WTC11 (cell line): Measurements from ENCODE around the gene SURF2. TPM values are rescaled to one million over a fixed set of nuclear protein-coding genes. Genes with fewer than 3 reads are reported as not detected.

Source experiments
- ATAC-seq: fragments of 200-7000 bp; cut with Tn5 transposase; 2 replicates; pipeline ENCODE4 v1.10.0; 2021; ENCODE audit warnings: mild to moderate bottlenecking, moderate library complexity
- CTCF ChIA-PET: fragments of 300-600 bp; sonication (Branson Sonifier 250); formaldehyde crosslinking; loops from one replicate; lab custom pipeline; 2021; ENCODE audit warnings: antibody characterized with exemption; lab: Charles Lee
- POLR2A ChIA-PET: fragments of 350-600 bp; sonication (Branson Sonifier 250); formaldehyde crosslinking; loops from one replicate; lab custom pipeline; 2021; ENCODE audit warnings: antibody characterized with exemption; lab: Charles Lee
- DNase-seq: peaks from one replicate; pipeline ENCODE4 v3.0.0; 2021; ENCODE audit warnings: low spot score
- H3K27ac Mint-ChIP-seq: 2 replicates; pipeline ENCODE4 v1.8.0; 2021; ENCODE audit warnings: mixed read lengths
- H3K27me3 Mint-ChIP-seq: 2 replicates; pipeline ENCODE4 v1.8.0; 2021; ENCODE audit warnings: low read depth, mild to moderate bottlenecking, moderate library complexity, mixed read lengths
- H3K36me3 Mint-ChIP-seq: 2 replicates; pipeline ENCODE4 v1.8.0; 2021; ENCODE audit warnings: mixed read lengths
- H3K4me1 Mint-ChIP-seq: 2 replicates; pipeline ENCODE4 v1.8.0; 2022; ENCODE audit warnings: mixed read lengths
- H3K4me3 Mint-ChIP-seq: 2 replicates; pipeline ENCODE4 v1.8.0; 2021; ENCODE audit warnings: mild to moderate bottlenecking, moderate library complexity, mixed read lengths
- H3K9me3 Mint-ChIP-seq: 2 replicates; pipeline ENCODE4 v1.8.0; 2021; ENCODE audit warnings: mixed read lengths
- CBFB ChIP-seq: sonication (generic); formaldehyde crosslinking; IDR thresholded peaks from 2 replicates; pipeline ENCODE4 v1.8.1; 2022; ENCODE audit warnings: mild to moderate bottlenecking, low read depth, missing genetic modification reagents
- ELF4 ChIP-seq: sonication (generic); formaldehyde crosslinking; IDR thresholded peaks from 2 replicates; pipeline ENCODE4 v1.8.1; 2022; ENCODE audit warnings: low read depth, mild to moderate bottlenecking, moderate library complexity, missing genetic modification reagents
- FOXK1 ChIP-seq: sonication (generic); formaldehyde crosslinking; IDR thresholded peaks from 2 replicates; pipeline ENCODE4 v1.8.0; 2022; ENCODE audit warnings: mild to moderate bottlenecking, moderate library complexity, missing genetic modification reagents
- GABPB1 ChIP-seq: sonication (generic); formaldehyde crosslinking; IDR thresholded peaks from 2 replicates; pipeline ENCODE4 v1.8.1; 2023; ENCODE audit warnings: mild to moderate bottlenecking, missing genetic modification reagents
- GRHL2 ChIP-seq: fragments of 250-450 bp; sonication (Bioruptor Pico); IDR thresholded peaks from 2 replicates; pipeline ENCODE4 v1.8.0; 2022; ENCODE audit warnings: mild to moderate bottlenecking, moderate library complexity; ENCODE audit not compliant: insufficient replicate concordance, severe bottlenecking
- GTF2I ChIP-seq: fragments of 250-450 bp; sonication (Bioruptor Pico); conservative IDR thresholded peaks from 2 replicates; pipeline ENCODE4 v1.4.0; 2021; ENCODE audit warnings: mild to moderate bottlenecking
- HMGA2 ChIP-seq: fragments of 250-450 bp; sonication (Bioruptor Pico); IDR thresholded peaks from 2 replicates; pipeline ENCODE4 v1.4.0; 2021; ENCODE audit warnings: mild to moderate bottlenecking, moderate library complexity
- JUN ChIP-seq: sonication (generic); formaldehyde crosslinking; IDR thresholded peaks from 2 replicates; pipeline ENCODE4 v1.8.0; 2023; ENCODE audit warnings: mild to moderate bottlenecking, missing genetic modification reagents
- MXD4 ChIP-seq: fragments of 250-450 bp; sonication (Bioruptor Pico); IDR thresholded peaks from 2 replicates; pipeline ENCODE4 v1.8.0; 2021; ENCODE audit warnings: mild to moderate bottlenecking, moderate library complexity, borderline replicate concordance
- MYBL2 ChIP-seq: sonication (generic); formaldehyde crosslinking; IDR thresholded peaks from 2 replicates; pipeline ENCODE4 v1.8.1; 2023; ENCODE audit warnings: mild to moderate bottlenecking, moderate library complexity, missing genetic modification reagents
- OVOL2 ChIP-seq: fragments of 250-450 bp; sonication (Bioruptor Pico); IDR thresholded peaks from 2 replicates; pipeline ENCODE4 v1.9.0; 2021; ENCODE audit warnings: mild to moderate bottlenecking, borderline replicate concordance
- PRRX2 ChIP-seq: fragments of 250-450 bp; sonication (Bioruptor Pico); IDR thresholded peaks from 2 replicates; pipeline ENCODE4 v1.8.0; 2021; ENCODE audit warnings: mild to moderate bottlenecking
- SP1 ChIP-seq: sonication (generic); formaldehyde crosslinking; conservative IDR thresholded peaks from 2 replicates; pipeline ENCODE4 v1.8.1; 2022; ENCODE audit warnings: missing genetic modification reagents
- TEAD1 ChIP-seq: sonication (generic); formaldehyde crosslinking; IDR thresholded peaks from 2 replicates; pipeline ENCODE4 v1.8.0; 2022; ENCODE audit warnings: mild to moderate bottlenecking, missing genetic modification reagents
- ZBTB21 ChIP-seq: sonication (generic); formaldehyde crosslinking; IDR thresholded peaks from 2 replicates; pipeline ENCODE4 v1.8.1; 2023; ENCODE audit warnings: mild to moderate bottlenecking, missing genetic modification reagents, borderline replicate concordance
- ZNF121 ChIP-seq: sonication (generic); formaldehyde crosslinking; IDR thresholded peaks from 2 replicates; pipeline ENCODE4 v1.8.0; 2023; ENCODE audit warnings: missing genetic modification reagents
- ZNF416 ChIP-seq: fragments of 250-450 bp; sonication (Bioruptor Pico); IDR thresholded peaks from 2 replicates; pipeline ENCODE4 v1.9.0; 2021; ENCODE audit warnings: mild to moderate bottlenecking, inconsistent platforms
- total RNA-seq: library from RNA; stranded (reverse); gene quantifications from 3 replicates; pipeline ENCODE4 v1.2.3, GENCODE V29; 2021
- TF ChIP-seq, protein P1 (sequence below): sonication (generic); formaldehyde crosslinking; conservative IDR thresholded peaks from 2 replicates; pipeline ENCODE4 v1.8.1; 2023; ENCODE audit warnings: mild to moderate bottlenecking, low read depth, missing genetic modification reagents, moderate library complexity
- TF ChIP-seq, protein P2 (sequence below): sonication (generic); formaldehyde crosslinking; IDR thresholded peaks from 2 replicates; pipeline ENCODE4 v1.8.0; 2023; ENCODE audit warnings: missing genetic modification reagents, mild to moderate bottlenecking, borderline replicate concordance
- TF ChIP-seq, protein P3 (sequence below): sonication (generic); formaldehyde crosslinking; IDR thresholded peaks from 2 replicates; pipeline ENCODE4 v1.8.1; 2023; ENCODE audit warnings: mild to moderate bottlenecking, missing genetic modification reagents
- TF ChIP-seq, protein P4 (sequence below): sonication (generic); formaldehyde crosslinking; IDR thresholded peaks from 2 replicates; pipeline ENCODE4 v1.8.1; 2022; ENCODE audit warnings: missing genetic modification reagents, borderline replicate concordance
- TF ChIP-seq, protein P5 (sequence below): sonication (generic); formaldehyde crosslinking; IDR thresholded peaks from 2 replicates; pipeline ENCODE4 v1.8.1; 2023; ENCODE audit warnings: mild to moderate bottlenecking, missing genetic modification reagents
- TF ChIP-seq, protein P6 (sequence below): sonication (generic); formaldehyde crosslinking; IDR thresholded peaks from 2 replicates; pipeline ENCODE4 v1.8.0; 2023; ENCODE audit warnings: mild to moderate bottlenecking, missing genetic modification reagents

SURF2 gene
- total RNA-seq, 1 experiment from 2014 or later = 33.3 TPM

DNA sequence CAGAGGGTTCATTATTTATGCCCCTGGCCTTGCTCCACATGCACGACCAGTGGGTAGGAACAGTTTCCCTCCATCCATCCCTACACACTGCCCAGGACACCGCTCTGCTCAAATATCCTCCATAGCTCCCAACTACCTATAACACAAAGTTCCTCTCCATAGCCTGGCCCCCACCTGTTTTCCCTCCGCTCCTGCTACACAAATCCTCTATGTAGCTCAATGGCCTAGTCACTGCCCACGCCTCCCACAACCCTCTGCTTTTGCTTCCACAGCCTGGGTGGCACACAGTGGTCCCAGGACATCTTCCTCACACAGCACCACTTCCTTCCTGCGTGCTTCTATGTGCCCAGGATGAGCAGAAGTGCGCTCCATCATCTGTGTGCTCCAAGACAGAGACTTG lies 41.0 kb downstream of the SURF2 start (continued):
- TF ChIP-seq, protein P1, sequence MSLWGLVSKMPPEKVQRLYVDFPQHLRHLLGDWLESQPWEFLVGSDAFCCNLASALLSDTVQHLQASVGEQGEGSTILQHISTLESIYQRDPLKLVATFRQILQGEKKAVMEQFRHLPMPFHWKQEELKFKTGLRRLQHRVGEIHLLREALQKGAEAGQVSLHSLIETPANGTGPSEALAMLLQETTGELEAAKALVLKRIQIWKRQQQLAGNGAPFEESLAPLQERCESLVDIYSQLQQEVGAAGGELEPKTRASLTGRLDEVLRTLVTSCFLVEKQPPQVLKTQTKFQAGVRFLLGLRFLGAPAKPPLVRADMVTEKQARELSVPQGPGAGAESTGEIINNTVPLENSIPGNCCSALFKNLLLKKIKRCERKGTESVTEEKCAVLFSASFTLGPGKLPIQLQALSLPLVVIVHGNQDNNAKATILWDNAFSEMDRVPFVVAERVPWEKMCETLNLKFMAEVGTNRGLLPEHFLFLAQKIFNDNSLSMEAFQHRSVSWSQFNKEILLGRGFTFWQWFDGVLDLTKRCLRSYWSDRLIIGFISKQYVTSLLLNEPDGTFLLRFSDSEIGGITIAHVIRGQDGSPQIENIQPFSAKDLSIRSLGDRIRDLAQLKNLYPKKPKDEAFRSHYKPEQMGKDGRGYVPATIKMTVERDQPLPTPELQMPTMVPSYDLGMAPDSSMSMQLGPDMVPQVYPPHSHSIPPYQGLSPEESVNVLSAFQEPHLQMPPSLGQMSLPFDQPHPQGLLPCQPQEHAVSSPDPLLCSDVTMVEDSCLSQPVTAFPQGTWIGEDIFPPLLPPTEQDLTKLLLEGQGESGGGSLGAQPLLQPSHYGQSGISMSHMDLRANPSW (CRISPR knock-in tag) = no peak
- no peak for TF ChIP-seq PRRX2 (CRISPR knock-in tag)
- no peak for TF ChIP-seq GTF2I (CRISPR knock-in tag)
- TF ChIP-seq FOXK1 (CRISPR knock-in tag) = no peak
- no peak for TF ChIP-seq ZNF121 (CRISPR knock-in tag)
- TF ChIP-seq GRHL2 (CRISPR knock-in tag) = no peak

DNA sequence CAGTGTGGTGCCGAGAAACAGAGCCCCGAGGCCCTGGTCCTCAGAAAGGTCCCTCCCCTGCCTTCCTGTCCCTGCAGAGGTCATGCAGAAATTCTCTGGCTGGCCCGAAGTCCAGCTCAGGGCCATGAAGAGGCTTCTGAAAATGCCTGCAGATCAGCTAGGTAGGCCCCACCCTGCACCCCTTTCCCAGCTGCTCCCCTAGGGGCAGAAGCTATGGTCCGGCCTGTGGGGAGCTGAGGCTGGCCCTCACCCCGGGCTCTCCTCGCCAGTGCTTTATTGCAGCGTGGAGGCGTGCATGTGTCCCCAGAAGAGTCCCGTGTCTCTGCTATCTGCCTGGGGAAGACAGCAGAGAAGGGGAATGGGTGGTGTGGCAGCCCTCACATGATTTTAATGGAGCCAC lies 41.5 kb downstream of the SURF2 start:
- DNase-seq (no peak), ATAC-seq (no peak)
- peaks cover 4% of the 10 kb centered on the region for H3K27me3 Mint-ChIP-seq
- H3K27ac Mint-ChIP-seq = no peak overlapping the region
- TF ChIP-seq ZBTB21 (CRISPR knock-in tag) (no peak), SP1 (CRISPR knock-in tag) (no peak), GABPB1 (CRISPR knock-in tag) (no peak), JUN (CRISPR knock-in tag) (no peak), MXD4 (CRISPR knock-in tag) (no peak), ELF4 (no peak), CBFB (CRISPR knock-in tag) (no peak), ZNF416 (no peak), HMGA2 (CRISPR knock-in tag) (no peak), TEAD1 (CRISPR knock-in tag) (no peak), PRRX2 (CRISPR knock-in tag) (no peak), MYBL2 (CRISPR knock-in tag) (no peak), OVOL2 (CRISPR knock-in tag) (no peak)
- TF ChIP-seq, protein P2, sequence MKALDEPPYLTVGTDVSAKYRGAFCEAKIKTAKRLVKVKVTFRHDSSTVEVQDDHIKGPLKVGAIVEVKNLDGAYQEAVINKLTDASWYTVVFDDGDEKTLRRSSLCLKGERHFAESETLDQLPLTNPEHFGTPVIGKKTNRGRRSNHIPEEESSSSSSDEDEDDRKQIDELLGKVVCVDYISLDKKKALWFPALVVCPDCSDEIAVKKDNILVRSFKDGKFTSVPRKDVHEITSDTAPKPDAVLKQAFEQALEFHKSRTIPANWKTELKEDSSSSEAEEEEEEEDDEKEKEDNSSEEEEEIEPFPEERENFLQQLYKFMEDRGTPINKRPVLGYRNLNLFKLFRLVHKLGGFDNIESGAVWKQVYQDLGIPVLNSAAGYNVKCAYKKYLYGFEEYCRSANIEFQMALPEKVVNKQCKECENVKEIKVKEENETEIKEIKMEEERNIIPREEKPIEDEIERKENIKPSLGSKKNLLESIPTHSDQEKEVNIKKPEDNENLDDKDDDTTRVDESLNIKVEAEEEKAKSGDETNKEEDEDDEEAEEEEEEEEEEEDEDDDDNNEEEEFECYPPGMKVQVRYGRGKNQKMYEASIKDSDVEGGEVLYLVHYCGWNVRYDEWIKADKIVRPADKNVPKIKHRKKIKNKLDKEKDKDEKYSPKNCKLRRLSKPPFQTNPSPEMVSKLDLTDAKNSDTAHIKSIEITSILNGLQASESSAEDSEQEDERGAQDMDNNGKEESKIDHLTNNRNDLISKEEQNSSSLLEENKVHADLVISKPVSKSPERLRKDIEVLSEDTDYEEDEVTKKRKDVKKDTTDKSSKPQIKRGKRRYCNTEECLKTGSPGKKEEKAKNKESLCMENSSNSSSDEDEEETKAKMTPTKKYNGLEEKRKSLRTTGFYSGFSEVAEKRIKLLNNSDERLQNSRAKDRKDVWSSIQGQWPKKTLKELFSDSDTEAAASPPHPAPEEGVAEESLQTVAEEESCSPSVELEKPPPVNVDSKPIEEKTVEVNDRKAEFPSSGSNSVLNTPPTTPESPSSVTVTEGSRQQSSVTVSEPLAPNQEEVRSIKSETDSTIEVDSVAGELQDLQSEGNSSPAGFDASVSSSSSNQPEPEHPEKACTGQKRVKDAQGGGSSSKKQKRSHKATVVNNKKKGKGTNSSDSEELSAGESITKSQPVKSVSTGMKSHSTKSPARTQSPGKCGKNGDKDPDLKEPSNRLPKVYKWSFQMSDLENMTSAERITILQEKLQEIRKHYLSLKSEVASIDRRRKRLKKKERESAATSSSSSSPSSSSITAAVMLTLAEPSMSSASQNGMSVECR (CRISPR knock-in tag) = no peak
- TF ChIP-seq, protein P3, sequence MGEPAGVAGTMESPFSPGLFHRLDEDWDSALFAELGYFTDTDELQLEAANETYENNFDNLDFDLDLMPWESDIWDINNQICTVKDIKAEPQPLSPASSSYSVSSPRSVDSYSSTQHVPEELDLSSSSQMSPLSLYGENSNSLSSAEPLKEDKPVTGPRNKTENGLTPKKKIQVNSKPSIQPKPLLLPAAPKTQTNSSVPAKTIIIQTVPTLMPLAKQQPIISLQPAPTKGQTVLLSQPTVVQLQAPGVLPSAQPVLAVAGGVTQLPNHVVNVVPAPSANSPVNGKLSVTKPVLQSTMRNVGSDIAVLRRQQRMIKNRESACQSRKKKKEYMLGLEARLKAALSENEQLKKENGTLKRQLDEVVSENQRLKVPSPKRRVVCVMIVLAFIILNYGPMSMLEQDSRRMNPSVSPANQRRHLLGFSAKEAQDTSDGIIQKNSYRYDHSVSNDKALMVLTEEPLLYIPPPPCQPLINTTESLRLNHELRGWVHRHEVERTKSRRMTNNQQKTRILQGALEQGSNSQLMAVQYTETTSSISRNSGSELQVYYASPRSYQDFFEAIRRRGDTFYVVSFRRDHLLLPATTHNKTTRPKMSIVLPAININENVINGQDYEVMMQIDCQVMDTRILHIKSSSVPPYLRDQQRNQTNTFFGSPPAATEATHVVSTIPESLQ (CRISPR knock-in tag) = no peak
- TF ChIP-seq, protein P4, sequence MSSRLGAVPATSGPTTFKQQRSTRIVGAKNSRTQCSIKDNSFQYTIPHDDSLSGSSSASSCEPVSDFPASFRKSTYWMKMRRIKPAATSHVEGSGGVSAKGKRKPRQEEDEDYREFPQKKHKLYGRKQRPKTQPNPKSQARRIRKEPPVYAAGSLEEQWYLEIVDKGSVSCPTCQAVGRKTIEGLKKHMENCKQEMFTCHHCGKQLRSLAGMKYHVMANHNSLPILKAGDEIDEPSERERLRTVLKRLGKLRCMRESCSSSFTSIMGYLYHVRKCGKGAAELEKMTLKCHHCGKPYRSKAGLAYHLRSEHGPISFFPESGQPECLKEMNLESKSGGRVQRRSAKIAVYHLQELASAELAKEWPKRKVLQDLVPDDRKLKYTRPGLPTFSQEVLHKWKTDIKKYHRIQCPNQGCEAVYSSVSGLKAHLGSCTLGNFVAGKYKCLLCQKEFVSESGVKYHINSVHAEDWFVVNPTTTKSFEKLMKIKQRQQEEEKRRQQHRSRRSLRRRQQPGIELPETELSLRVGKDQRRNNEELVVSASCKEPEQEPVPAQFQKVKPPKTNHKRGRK (CRISPR knock-in tag) = no peak
- TF ChIP-seq, protein P5, sequence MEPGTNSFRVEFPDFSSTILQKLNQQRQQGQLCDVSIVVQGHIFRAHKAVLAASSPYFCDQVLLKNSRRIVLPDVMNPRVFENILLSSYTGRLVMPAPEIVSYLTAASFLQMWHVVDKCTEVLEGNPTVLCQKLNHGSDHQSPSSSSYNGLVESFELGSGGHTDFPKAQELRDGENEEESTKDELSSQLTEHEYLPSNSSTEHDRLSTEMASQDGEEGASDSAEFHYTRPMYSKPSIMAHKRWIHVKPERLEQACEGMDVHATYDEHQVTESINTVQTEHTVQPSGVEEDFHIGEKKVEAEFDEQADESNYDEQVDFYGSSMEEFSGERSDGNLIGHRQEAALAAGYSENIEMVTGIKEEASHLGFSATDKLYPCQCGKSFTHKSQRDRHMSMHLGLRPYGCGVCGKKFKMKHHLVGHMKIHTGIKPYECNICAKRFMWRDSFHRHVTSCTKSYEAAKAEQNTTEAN (CRISPR knock-in tag) = no peak
- TF ChIP-seq, protein P6, sequence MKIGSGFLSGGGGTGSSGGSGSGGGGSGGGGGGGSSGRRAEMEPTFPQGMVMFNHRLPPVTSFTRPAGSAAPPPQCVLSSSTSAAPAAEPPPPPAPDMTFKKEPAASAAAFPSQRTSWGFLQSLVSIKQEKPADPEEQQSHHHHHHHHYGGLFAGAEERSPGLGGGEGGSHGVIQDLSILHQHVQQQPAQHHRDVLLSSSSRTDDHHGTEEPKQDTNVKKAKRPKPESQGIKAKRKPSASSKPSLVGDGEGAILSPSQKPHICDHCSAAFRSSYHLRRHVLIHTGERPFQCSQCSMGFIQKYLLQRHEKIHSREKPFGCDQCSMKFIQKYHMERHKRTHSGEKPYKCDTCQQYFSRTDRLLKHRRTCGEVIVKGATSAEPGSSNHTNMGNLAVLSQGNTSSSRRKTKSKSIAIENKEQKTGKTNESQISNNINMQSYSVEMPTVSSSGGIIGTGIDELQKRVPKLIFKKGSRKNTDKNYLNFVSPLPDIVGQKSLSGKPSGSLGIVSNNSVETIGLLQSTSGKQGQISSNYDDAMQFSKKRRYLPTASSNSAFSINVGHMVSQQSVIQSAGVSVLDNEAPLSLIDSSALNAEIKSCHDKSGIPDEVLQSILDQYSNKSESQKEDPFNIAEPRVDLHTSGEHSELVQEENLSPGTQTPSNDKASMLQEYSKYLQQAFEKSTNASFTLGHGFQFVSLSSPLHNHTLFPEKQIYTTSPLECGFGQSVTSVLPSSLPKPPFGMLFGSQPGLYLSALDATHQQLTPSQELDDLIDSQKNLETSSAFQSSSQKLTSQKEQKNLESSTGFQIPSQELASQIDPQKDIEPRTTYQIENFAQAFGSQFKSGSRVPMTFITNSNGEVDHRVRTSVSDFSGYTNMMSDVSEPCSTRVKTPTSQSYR (CRISPR knock-in tag) = no peak
- no peaks in the 10 kb centered on the region for H3K36me3 Mint-ChIP-seq
- H3K4me1 Mint-ChIP-seq = no peaks in the 10 kb centered on the region
- H3K9me3 Mint-ChIP-seq = no peaks in the 10 kb centered on the region
- ChIA-PET CTCF (interaction anchor here (0.8 to 1.7 kb wide), 3 partner anchors 24 to 89 kb away, joined by 3 to 6 read pairs (median 5); partner anchors contain the start of gene ADAMTS13), POLR2A (no interaction called here)
- H3K4me3 Mint-ChIP-seq = no peak overlapping the region
